K562 (cell line): ENCODE data around the gene PLPPR4. TPM values are rescaled to one million over a fixed set of nuclear protein-coding genes. Genes with fewer than 3 reads are reported as not detected.

Experiments
- ATAC-seq: fragments of 200-7000 bp; cut with Tn5 transposase; 3 replicates; pipeline ENCODE4 v1.9.1; 2020; ENCODE audit warnings: moderate library complexity
- BruUV-seq: library from RNA; stranded (reverse); fragments of 400-500 nt; replicated peaks from 2 replicates; lab custom pipeline; 2021; lab: Mats Ljungman, UMichigan
- CTCF ChIA-PET: fragments of 300-600 bp; formaldehyde crosslinking; extraction: SDS; loops from one replicate; lab custom pipeline; 2021; ENCODE audit warnings: low intra/inter-chr PET ratio; lab: Yijun Ruan, JAX
- POLR2A ChIA-PET: fragments of 300-600, 350-650 bp; sonication (Branson Sonifier 250); formaldehyde crosslinking; extraction: SDS; loops from one replicate; lab custom pipeline; 2021; ENCODE audit warnings: antibody characterized with exemption, inconsistent platforms; lab: Yijun Ruan, JAX
- DNase-seq, 4 experiments: peaks; one replicate each; pipeline versions ENCODE4 v3.0.0 to v3.0.0-alpha.2; 2011 to 2018; ENCODE audit warnings: low spot score in 3 of 4, mixed read lengths in 3 of 4; ENCODE audit errors: extremely low read depth in 1 of 4
- FAIRE-seq: peaks from 2 replicates; lab custom pipeline; 2011; peaks lifted over from hg19 to GRCh38; lab: Jason Lieb, UNC
- H2AFZ ChIP-seq: 2 replicates; pipeline ENCODE4 v1.6.0; 2011; ENCODE audit warnings: low read depth, low read length, control low read depth, inconsistent platforms
- H3K27ac ChIP-seq: fragments of 200-600 bp; 3 replicates; pipeline ENCODE4 v1.8.0; 2011; ENCODE audit warnings: low read depth, mild to moderate bottlenecking, control low read depth, inconsistent platforms, low read length, moderate library complexity, mixed read lengths; ENCODE audit errors: extremely low read depth
- H3K27me3 ChIP-seq, 2 experiments: fragments of 300-600 bp in 1 of 2; 2 replicates in 1 of 2; 3 replicates in 1 of 2; pipeline versions ENCODE4 v1.6.0 to v1.8.0; 2011; ENCODE audit warnings: inconsistent platforms in 2 of 2, low read length in 2 of 2, mild to moderate bottlenecking in 1 of 2, mixed read lengths in 1 of 2, moderate library complexity in 1 of 2; ENCODE audit not compliant: control insufficient read depth in 2 of 2, insufficient read depth in 2 of 2
- H3K36me3 ChIP-seq: fragments of 300-600 bp; 3 replicates; pipeline ENCODE4 v1.8.0; 2011; ENCODE audit warnings: mild to moderate bottlenecking, low read length, inconsistent platforms; ENCODE audit not compliant: control insufficient read depth, insufficient read depth
- H3K4me1 ChIP-seq, 2 experiments: fragments of 200-600 bp in 1 of 2; replicated peaks in 1 of 2; 2 replicates in 1 of 2; 3 replicates in 1 of 2; pipeline versions ENCODE4 v1.5.1 to v1.8.0; 2011; ENCODE audit warnings: inconsistent platforms in 2 of 2, low read length in 2 of 2, mild to moderate bottlenecking in 1 of 2, mixed read lengths in 1 of 2, moderate library complexity in 1 of 2; ENCODE audit not compliant: control insufficient read depth in 2 of 2, insufficient read depth in 2 of 2
- H3K4me2 ChIP-seq: 2 replicates; pipeline ENCODE4 v1.6.1; 2011; ENCODE audit warnings: low read length, control low read depth, inconsistent platforms, mixed read lengths; ENCODE audit not compliant: insufficient read depth
- H3K4me3 ChIP-seq: fragments of 200-600 bp; sonication (generic), shearing (Covaris generic); 2 replicates; pipeline ENCODE4 v1.5.1; 2016; ENCODE audit warnings: control low read depth, inconsistent platforms
- H3K79me2 ChIP-seq: fragments of 200-600 bp; 3 replicates; pipeline ENCODE4 v1.8.0; 2011; ENCODE audit warnings: low read length, inconsistent platforms; ENCODE audit not compliant: control insufficient read depth, insufficient read depth
- H3K9ac ChIP-seq, 2 experiments: 2 replicates each; pipeline versions ENCODE4 v1.6.0 to v1.6.1; 2011; ENCODE audit warnings: low read depth in 2 of 2, low read length in 2 of 2, control low read depth in 1 of 2, inconsistent platforms in 1 of 2, mild to moderate bottlenecking in 1 of 2, mixed read lengths in 1 of 2; ENCODE audit not compliant: insufficient read depth in 1 of 2
- H3K9me1 ChIP-seq: one replicate; pipeline ENCODE4 v1.6.0; 2011; ENCODE audit warnings: inconsistent platforms, mild to moderate bottlenecking, low read length, moderate library complexity; ENCODE audit not compliant: control insufficient read depth, insufficient read depth
- H3K9me3 ChIP-seq: replicated peaks from 2 replicates; pipeline ENCODE4 v1.5.1; 2011; ENCODE audit warnings: low read depth, low read length, inconsistent platforms; ENCODE audit not compliant: control insufficient read depth, insufficient read depth
- H4K20me1 ChIP-seq: replicated peaks from 2 replicates; pipeline ENCODE4 v1.6.1; 2011; ENCODE audit warnings: low read length, inconsistent platforms, mixed read lengths; ENCODE audit not compliant: control insufficient read depth, insufficient read depth
- CXXC5 ChIP-seq: fragments of 250-450 bp; sonication (Bioruptor Pico); IDR thresholded peaks from 2 replicates; pipeline ENCODE4 v1.8.0; 2022; ENCODE audit warnings: inconsistent platforms, mild to moderate bottlenecking, moderate library complexity
- ELF1 ChIP-seq: fragments of 200-800 bp; sonication (Bioruptor generic); IDR thresholded peaks from 2 replicates; pipeline ENCODE4 v1.6.1; 2016; ENCODE audit warnings: missing genetic modification characterization, missing compliant biosample characterization
- EP300 ChIP-seq: IDR thresholded peaks from 2 replicates; pipeline ENCODE4 v1.6.1; 2012; ENCODE audit warnings: low read length, improper control_type of control experiment
- FOXA3 ChIP-seq, 2 experiments: fragments of 450-650 bp in 1 of 2; sonication (generic) in 1 of 2; formaldehyde crosslinking; IDR thresholded peaks in 1 of 2; conservative IDR thresholded peaks in 1 of 2; 2 replicates each; pipeline versions ENCODE4 v1.4.0 to v1.8.0; 2020 to 2022; ENCODE audit warnings: mild to moderate bottlenecking in 2 of 2, missing genetic modification reagents in 1 of 2
- GABPB1 ChIP-seq: sonication (generic); formaldehyde crosslinking; IDR thresholded peaks from 2 replicates; pipeline ENCODE4 v1.8.0; 2022; ENCODE audit warnings: mild to moderate bottlenecking, missing genetic modification reagents
- HDAC3 ChIP-seq: fragments of 450-650 bp; IDR thresholded peaks from 2 replicates; pipeline ENCODE4 v1.6.1; 2018; ENCODE audit warnings: borderline replicate concordance, mild to moderate bottlenecking, moderate library complexity; ENCODE audit not compliant: partially characterized antibody
- HMGN3 ChIP-seq: IDR thresholded peaks from 2 replicates; pipeline ENCODE4 v1.6.1; 2011; ENCODE audit warnings: borderline replicate concordance, low read depth, mild to moderate bottlenecking, mixed read lengths, low read length; ENCODE audit not compliant: insufficient read length; ENCODE audit errors: extremely low read depth
- ILF3 ChIP-seq: fragments of 450-650 bp; IDR thresholded peaks from 2 replicates; pipeline ENCODE4 v1.6.1; 2018; ENCODE audit warnings: antibody characterized with exemption, mild to moderate bottlenecking, moderate library complexity, borderline replicate concordance
- NFE2 ChIP-seq: IDR thresholded peaks from 2 replicates; pipeline ENCODE4 v1.6.1; 2014; ENCODE audit warnings: antibody characterized with exemption, low read depth
- PRPF4 ChIP-seq: fragments of 200-400 bp; formaldehyde crosslinking; IDR thresholded peaks from one replicate; pipeline ENCODE4 v1.6.1; 2017; ENCODE audit warnings: low read length, low read depth, mild to moderate bottlenecking; ENCODE audit not compliant: insufficient read depth, poor library complexity, severe bottlenecking
- RAD21 ChIP-seq, 2 experiments: fragments of 250-450 bp in 1 of 2; fragments of 450-650 bp in 1 of 2; sonication (Bioruptor Pico) in 1 of 2; formaldehyde crosslinking in 1 of 2; IDR thresholded peaks in 1 of 2; conservative IDR thresholded peaks in 1 of 2; 2 replicates each; pipeline versions ENCODE4 v1.4.0 to v1.8.0; 2020 to 2022; ENCODE audit warnings: mild to moderate bottlenecking in 2 of 2, moderate library complexity in 1 of 2
- TARDBP ChIP-seq: fragments of 450-650 bp; IDR thresholded peaks from 2 replicates; pipeline ENCODE4 v1.6.1; 2016
- TCF7 ChIP-seq: sonication (generic); IDR thresholded peaks from 2 replicates; pipeline ENCODE4 v1.6.1; 2016; ENCODE audit warnings: antibody characterized with exemption, borderline replicate concordance
- ZNF263 ChIP-seq: sonication (generic); formaldehyde crosslinking; IDR thresholded peaks from 2 replicates; pipeline ENCODE4 v1.8.0; 2022; ENCODE audit warnings: mild to moderate bottlenecking, missing genetic modification reagents, borderline replicate concordance
- ZNF445 ChIP-seq: fragments of 250-450 bp; sonication (Bioruptor Pico); IDR thresholded peaks from 2 replicates; pipeline ENCODE4 v1.4.0; 2020; ENCODE audit warnings: low read depth, mild to moderate bottlenecking, moderate library complexity
- WGBS: fragments of 100-300 bp; shearing (Covaris generic); methylation state at CpG from one replicate; pipeline ENCODE4 v1.1.6; 2016; ENCODE audit warnings: low coverage, mixed read lengths; ENCODE audit not compliant: insufficient coverage; ENCODE audit errors: missing lambda C conversion rate; 5-methylcytosine and 5-hydroxymethylcytosine counted together
- in situ Hi-C: fragments of 300-500 bp; cut with MboI; formaldehyde crosslinking; loops from 4 replicates; pipeline ENCODE4 v1.15.0; 2018; ENCODE audit warnings: inconsistent platforms, mixed read lengths
- intact Hi-C: fragments of 100-400 bp; cut with micrococcal nuclease; formaldehyde crosslinking; loops from 2 replicates; pipeline ENCODE4 v1.14.2; 2022
- polyA plus RNA-seq, 8 experiments: library from polyadenylated mRNA; depleted of rRNA in 4 of 8; stranded (reverse) in 5 of 8; unstranded in 3 of 8; fragments of >200 nt; fragmentation: Nextera tagmentation in 2 of 8; fragmentation: Illumina TruSeq in 1 of 8; extraction: Ambion mirVana in 2 of 8; extraction: Trizol in 1 of 8; gene quantifications; 2 replicates each; pipeline versions ENCODE4 v1.2.1 to v1.2.3, GENCODE V29; 2011 to 2014; ENCODE audit warnings: inconsistent platforms in 1 of 8, missing spikeins in 1 of 8
- total RNA-seq, 7 experiments: library from RNA; depleted of rRNA in 6 of 7; stranded (reverse); fragments of >200 nt in 6 of 7; fragmentation: Illumina TruSeq in 2 of 7; extraction: Trizol in 2 of 7; gene quantifications; 2 replicates each; pipeline versions ENCODE4 v1.2.1 to v1.2.3, GENCODE V29; 2011 to 2021; ENCODE audit warnings: low replicate concordance in 1 of 7

Gene PLPPR4
- total and polyA plus RNA-seq, 9 of the 15 experiments (the other 6 are each of a cell fraction or from before 2014, with no cell fraction given) = not detected

- 8% methylated on average over 1 of the region's 1 CpG for WGBS
- no peak overlapping the region for H3K4me2 ChIP-seq
These were observed 68.3 kb downstream of the PLPPR4 start for GRCh38 chr1:99332561-99332960.

DNA sequence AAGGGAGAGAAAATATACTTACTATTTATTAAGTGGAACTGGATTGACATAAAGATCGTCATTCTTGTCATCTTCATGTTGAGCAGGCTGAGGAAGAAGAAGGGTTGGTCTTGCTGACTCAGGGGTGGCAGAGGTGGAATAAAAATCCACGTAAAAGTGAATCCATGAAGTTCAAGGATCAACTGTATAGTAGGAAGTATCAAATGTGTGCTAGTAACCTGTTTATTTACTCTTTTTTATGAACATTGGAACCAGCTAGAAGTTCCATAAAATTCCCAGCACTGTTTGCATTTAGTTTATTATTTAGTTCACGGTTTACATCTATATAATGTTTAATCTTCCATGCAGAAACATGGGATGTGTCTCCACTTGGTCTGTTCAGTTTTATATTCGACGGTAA lies 70.7 kb downstream of the PLPPR4 start:
- no peak for ATAC-seq
- no peaks in the 10 kb centered on the region for H3K36me3 ChIP-seq
- no peak overlapping the region for H3K27ac ChIP-seq
- FAIRE-seq = no peak
- no peak overlapping the region for H3K4me3 ChIP-seq
- CTCF ChIA-PET = interaction anchor here (0.6 kb wide), 1 partner anchor 1953 kb away, joined by 3 read pairs; no protein-coding TSS in a partner anchor
- no peaks in the 10 kb centered on the region for H3K27me3 ChIP-seq
- no peak overlapping the region for H3K9ac ChIP-seq
- DNase-seq = no peak
- no TSS peak for BruUV-seq
- no peak overlapping the region for H3K4me2 ChIP-seq
- 0% methylated on average over 5 of the region's 5 CpGs for WGBS
- intact Hi-C loops (no loop called here), in situ Hi-C loops (no loop called here)
- H3K4me1 ChIP-seq = no peaks in the 10 kb centered on the region
- H3K79me2 ChIP-seq = no peaks in the 10 kb centered on the region
- no peaks in the 10 kb centered on the region for H3K9me3 ChIP-seq
- no peaks in the 10 kb centered on the region for H3K9me1 ChIP-seq
- no peak overlapping the region for H2AFZ ChIP-seq
- POLR2A ChIA-PET = no interaction called here
- no peaks in the 10 kb centered on the region for H4K20me1 ChIP-seq
- TF ChIP-seq TCF7 = no peak
- TF ChIP-seq CXXC5 (CRISPR knock-in tag) = no peak
- no peak for TF ChIP-seq FOXA3 (CRISPR knock-in tag; conservative IDR thresholded peaks at IDR 0.05 in 1 of 2, IDR thresholded peaks at IDR 0.05 in 1 of 2)
- TF ChIP-seq TARDBP = no peak
- TF ChIP-seq GABPB1 (CRISPR knock-in tag) = no peak
- TF ChIP-seq ELF1 = no peak
- TF ChIP-seq NFE2 = no peak
- no peak for TF ChIP-seq RAD21 (CRISPR knock-in tag; conservative IDR thresholded peaks at IDR 0.05 in 1 of 2, IDR thresholded peaks at IDR 0.05 in 1 of 2)
- no peak for TF ChIP-seq PRPF4
- TF ChIP-seq HDAC3 = no peak
- no peak for TF ChIP-seq ILF3
- no peak for TF ChIP-seq EP300
- TF ChIP-seq HMGN3 = no peak
- TF ChIP-seq ZNF263 (CRISPR knock-in tag) = no peak

More at GRCh38 chr1:99332561-99332960, 68.3 kb downstream of the PLPPR4 start:
- in situ Hi-C loops (no loop called here), intact Hi-C loops (no loop called here)
- Histone ChIP-seq H3K4me3 (no peak overlapping the region), H3K9me1 (no peaks in the 10 kb centered on the region), H4K20me1 (no peaks in the 10 kb centered on the region), H3K27me3 (no peaks in the 10 kb centered on the region), H3K9ac (no peak overlapping the region), H3K27ac (no peak overlapping the region), H3K36me3 (no peaks in the 10 kb centered on the region), H3K9me3 (no peaks in the 10 kb centered on the region), H2AFZ (no peak overlapping the region), H3K79me2 (no peaks in the 10 kb centered on the region), H3K4me1 (no peaks in the 10 kb centered on the region)
- TF ChIP-seq ZNF445 (CRISPR knock-in tag) = no peak
- BruUV-seq = no TSS peak
- DNase-seq (no peak), ATAC-seq (no peak), FAIRE-seq (no peak)
- POLR2A ChIA-PET = no interaction called here
- CTCF ChIA-PET = no interaction called here
